HepG2 (cell line): ENCODE results near the gene PCSK2. TPM values are rescaled to one million over a fixed set of nuclear protein-coding genes. Genes with fewer than 3 reads are reported as not detected.

ENCODE experiments used
- ATAC-seq: fragments of 200-7000 bp; cut with Tn5 transposase; 3 replicates; pipeline ENCODE4 v1.9.1; 2020; ENCODE audit warnings: mild to moderate bottlenecking, moderate library complexity
- BruUV-seq: library from RNA; stranded (reverse); fragments of 400-500 nt; replicated peaks from 2 replicates; lab custom pipeline; 2021; lab: Mats Ljungman, UMichigan
- CTCF ChIA-PET: fragments of 300-600 bp; formaldehyde crosslinking; extraction: SDS; loops from one replicate; lab custom pipeline; 2021; ENCODE audit warnings: low total read pairs, inconsistent platforms, low intra/inter-chr PET ratio; lab: Yijun Ruan, JAX
- POLR2A ChIA-PET: fragments of 350-600 bp; sonication (Branson Sonifier 250); formaldehyde crosslinking; loops from one replicate; lab custom pipeline; 2020; ENCODE audit warnings: antibody characterized with exemption, inconsistent platforms; lab: Yijun Ruan, JAX
- DNase-seq: peaks from one replicate; pipeline ENCODE4 v3.0.0-alpha.2; 2015; ENCODE audit warnings: low spot score
- FAIRE-seq: peaks from 3 replicates; lab custom pipeline; 2011; peaks lifted over from hg19 to GRCh38; lab: Jason Lieb, UNC
- H2AFZ ChIP-seq: one replicate; pipeline ENCODE4 v1.6.1; 2011; ENCODE audit warnings: low read length, inconsistent platforms
- H3K27ac ChIP-seq: fragments of 300-600 bp; 3 replicates; pipeline ENCODE4 v1.8.0; 2011; ENCODE audit warnings: mixed run types, mild to moderate bottlenecking, mixed read lengths, low read length, inconsistent platforms; ENCODE audit not compliant: insufficient read depth; ENCODE audit errors: extremely low read length
- H3K27me3 ChIP-seq, 2 experiments: fragments of 200-600 bp in 1 of 2; 2 replicates in 1 of 2; 3 replicates in 1 of 2; pipeline versions ENCODE4 v1.6.0 to v1.8.0; 2011; ENCODE audit warnings: low read length in 2 of 2, mild to moderate bottlenecking in 2 of 2, moderate library complexity in 2 of 2, inconsistent platforms in 1 of 2; ENCODE audit not compliant: insufficient read depth in 2 of 2, control insufficient read depth in 1 of 2
- H3K36me3 ChIP-seq, 2 experiments: fragments of 200-600 bp in 1 of 2; replicated peaks in 1 of 2; 2 replicates in 1 of 2; 3 replicates in 1 of 2; pipeline versions ENCODE4 v1.5.1 to v1.8.0; 2011; ENCODE audit warnings: low read length in 2 of 2, inconsistent platforms in 1 of 2; ENCODE audit not compliant: insufficient read depth in 2 of 2, control insufficient read depth in 1 of 2
- H3K4me1 ChIP-seq: 2 replicates; pipeline ENCODE4 v1.5.1; 2012; ENCODE audit warnings: low read length, inconsistent platforms; ENCODE audit not compliant: insufficient read depth
- H3K4me2 ChIP-seq: 2 replicates; pipeline ENCODE4 v1.6.0; 2011; ENCODE audit warnings: low read depth, low read length, inconsistent platforms
- H3K4me3 ChIP-seq, 3 experiments: fragments of 200-600 bp in 1 of 3; sonication (generic), shearing (Covaris generic) in 1 of 3; replicated peaks in 1 of 3; 2 replicates each; pipeline ENCODE4 v1.5.1; 2011 to 2016; ENCODE audit warnings: low read length in 3 of 3, inconsistent platforms in 2 of 3, low read depth in 2 of 3, mild to moderate bottlenecking in 2 of 3, control low read depth in 1 of 3, mixed read lengths in 1 of 3; ENCODE audit not compliant: insufficient read depth in 1 of 3
- H3K79me2 ChIP-seq: one replicate; pipeline ENCODE4 v1.6.1; 2011; ENCODE audit warnings: low read length, inconsistent platforms; ENCODE audit not compliant: insufficient read depth
- H3K9ac ChIP-seq: 2 replicates; pipeline ENCODE4 v1.6.0; 2011; ENCODE audit warnings: mild to moderate bottlenecking, low read depth, low read length, inconsistent platforms; ENCODE audit not compliant: insufficient read depth
- H3K9me3 ChIP-seq: 2 replicates; pipeline ENCODE4 v1.5.1; 2012; ENCODE audit warnings: mild to moderate bottlenecking, low read length
- H4K20me1 ChIP-seq: 2 replicates; pipeline ENCODE4 v1.6.0; 2011; ENCODE audit warnings: inconsistent platforms, mild to moderate bottlenecking, low read length, moderate library complexity; ENCODE audit not compliant: insufficient read depth
- LCORL ChIP-seq, 2 experiments: fragments of 450-650 bp in 1 of 2; sonication (generic) in 1 of 2; formaldehyde crosslinking in 1 of 2; IDR thresholded peaks; 2 replicates each; pipeline versions ENCODE4 v1.5.0 to v1.6.1; 2017 to 2020; ENCODE audit warnings: antibody characterized with exemption in 1 of 2, missing genetic modification reagents in 1 of 2
- REST ChIP-seq, 2 experiments: IDR thresholded peaks; 2 replicates each; pipeline ENCODE4 v1.6.1; 2011 to 2012; ENCODE audit warnings: low read length in 2 of 2, borderline replicate concordance in 1 of 2, low read depth in 1 of 2, mild to moderate bottlenecking in 1 of 2, moderate library complexity in 1 of 2
- RFXAP ChIP-seq: sonication (generic); formaldehyde crosslinking; IDR thresholded peaks from 2 replicates; pipeline ENCODE4 v1.4.0; 2020; ENCODE audit warnings: missing genetic modification reagents, borderline replicate concordance
- TEF ChIP-seq: sonication (generic); formaldehyde crosslinking; IDR thresholded peaks from 2 replicates; pipeline ENCODE4 v1.5.0; 2020; ENCODE audit warnings: missing genetic modification reagents
- ZMAT3 ChIP-seq: sonication (generic); formaldehyde crosslinking; conservative IDR thresholded peaks from 2 replicates; pipeline ENCODE4 v1.7.0; 2021; ENCODE audit warnings: missing genetic modification reagents
- ZNF704 ChIP-seq: sonication (generic); formaldehyde crosslinking; IDR thresholded peaks from 2 replicates; pipeline ENCODE4 v1.8.1; 2023; ENCODE audit warnings: mild to moderate bottlenecking, inconsistent platforms, moderate library complexity, missing genetic modification reagents, borderline replicate concordance
- WGBS: methylation state at CpG from one replicate; pipeline ENCODE4 v1.1.6; 2017; ENCODE audit warnings: low lambda C conversion rate; 5-methylcytosine and 5-hydroxymethylcytosine counted together
- in situ Hi-C: cut with HindIII; loops from 2 replicates; pipeline ENCODE4 v1.10.0; 2017; ENCODE audit warnings: low pct_unique_long_range_greater_than_20kb; ENCODE audit not compliant: extremely low pct_ligation_motif_present
- intact Hi-C: fragments of 100-400 bp; cut with micrococcal nuclease; formaldehyde crosslinking; loops from one replicate; pipeline ENCODE4 v1.10.0; 2022; ENCODE audit not compliant: unreplicated experiment
- polyA plus RNA-seq, 8 experiments: library from polyadenylated mRNA; depleted of rRNA in 3 of 8; stranded (reverse) in 7 of 8; unstranded in 1 of 8; fragments of >200 nt; fragmentation: Illumina TruSeq in 4 of 8; extraction: Trizol in 4 of 8; gene quantifications; 2 replicates each; pipeline versions ENCODE4 v1.2.1 to v1.2.3, GENCODE V29; 2011 to 2016; ENCODE audit warnings: low read depth in 4 of 8, missing spikeins in 1 of 8, mixed read lengths in 1 of 8; ENCODE audit not compliant: insufficient read depth in 1 of 8
- total RNA-seq, 5 experiments: library from RNA; depleted of rRNA; stranded (reverse); fragments of >200 nt; fragmentation: Illumina TruSeq; extraction: Trizol; gene quantifications; 2 replicates each; pipeline ENCODE4 v1.2.3, GENCODE V29; 2016; ENCODE audit warnings: low read depth in 1 of 5

The PCSK2 gene
- total and polyA plus RNA-seq, 2 of the 13 experiments (the other 11 are each of a cell fraction or from before 2014, with no cell fraction given) = not detected

GRCh38 chr20:17438436-17439039 is 211.7 kb downstream of the PCSK2 start (continued):
- TF ChIP-seq ZNF704 (CRISPR knock-in tag) (no peak), RFXAP (CRISPR knock-in tag) (no peak), LCORL (IDR thresholded peaks at IDR 0.05) (no peak), LCORL (CRISPR knock-in tag; IDR thresholded peaks at IDR 0.05) (no peak), TEF (CRISPR knock-in tag) (no peak)

- Histone ChIP-seq H3K27me3 (peaks cover 10 to 61% of the 10 kb centered on the region in 2 experiments), H3K36me3 (no peaks in the 10 kb centered on the region), H3K9ac (no peak overlapping the region), H3K79me2 (no peaks in the 10 kb centered on the region), H4K20me1 (no peaks in the 10 kb centered on the region; the same call in 1 of the 2 replicates), H3K9me3 (no peaks in the 10 kb centered on the region), H3K4me1 (peaks cover 16% of the 10 kb centered on the region), H2AFZ (no peak overlapping the region), H3K4me3 (no peak overlapping the region), H3K4me2 (no peak overlapping the region), H3K27ac (no peak overlapping the region)
- in situ Hi-C loops (no loop called here), intact Hi-C loops (no loop called here)
- TF ChIP-seq REST (IDR thresholded peaks at IDR 0.05; ENCODE audit: borderline replicate concordance in 1 of 2, low read depth in 1 of 2, low read length in 2 of 2) (0 out of 4 replicates have a peak, but pooled peaks of 1 of the 2 experiments have one; percentile 66), ZMAT3 (CRISPR knock-in tag) (no peak)
- ATAC-seq (no peak; the same call in 2 of the 3 replicates), FAIRE-seq (no peak), DNase-seq (no peak)
- 18% methylated on average over 8 of the region's 8 CpGs for WGBS
- BruUV-seq = no TSS peak
- ChIA-PET CTCF (no interaction called here), POLR2A (no interaction called here)
Observed at GRCh38 chr20:17439616-17440296, 212.9 kb downstream of the PCSK2 start.
